T-helper 17 cell (primary cell): ENCODE measurements around the gene MAN2B1. TPM values are rescaled to one million over a fixed set of nuclear protein-coding genes. Genes with fewer than 3 reads are reported as not detected.
"Not testable (repeated sequence)": the region's sequence is repeated elsewhere in the genome, so short reads cannot be mapped to it uniquely, and the experiment has no call there.

Experiments used
- ATAC-seq: fragments of 150-1000 bp; cut with Tn5 transposase; 2 replicates; pipeline ENCODE4 v1.10.0; 2021; ENCODE audit warnings: mild to moderate bottlenecking, moderate library complexity
- DNase-seq, 3 donors: peaks; one replicate each; pipeline versions ENCODE4 v3.0.0 to v3.0.0-alpha.2; 2020 to 2021
- H3K9me3 ChIP-seq: one replicate; pipeline ENCODE4 v1.7.0; 2013; ENCODE audit warnings: low read length, mild to moderate bottlenecking; ENCODE audit not compliant: control insufficient read depth, poor library complexity, severe bottlenecking
- H3K27ac Mint-ChIP-seq: one replicate; pipeline ENCODE4 v1.8.0; 2022; ENCODE audit warnings: mild to moderate bottlenecking, moderate library complexity, mixed read lengths
- H3K27me3 Mint-ChIP-seq: one replicate; pipeline ENCODE4 v1.8.0; 2022; ENCODE audit warnings: mixed read lengths
- H3K36me3 Mint-ChIP-seq: one replicate; pipeline ENCODE4 v1.8.0; 2022; ENCODE audit warnings: low read depth, mixed read lengths
- H3K4me1 Mint-ChIP-seq: one replicate; pipeline ENCODE4 v1.8.0; 2022; ENCODE audit warnings: mild to moderate bottlenecking, mixed read lengths
- H3K4me3 Mint-ChIP-seq: one replicate; pipeline ENCODE4 v1.8.0; 2022; ENCODE audit warnings: mild to moderate bottlenecking, moderate library complexity, mixed read lengths
- total RNA-seq, 4 donors: library from RNA in 2 of 4; stranded (reverse) in 2 of 4; gene quantifications; one replicate each; pipeline ENCODE4 v1.2.3 and lab custom pipeline; 2022 to 2026

The MAN2B1 gene
- total RNA-seq, 2 donors from 2014 or later, result 157 to 181 TPM

- no peaks in the 10 kb centered on the region for H3K9me3 ChIP-seq
- peak overlapping the region; percentile 99 for H3K27ac Mint-ChIP-seq
- DNase-seq, result peak in 2 of 3 donors; percentile 31 to 39
- H3K27me3 Mint-ChIP-seq, result no peaks in the 10 kb centered on the region
- H3K4me3 Mint-ChIP-seq, result peak overlapping the region; percentile 99
- H3K36me3 Mint-ChIP-seq, result peaks cover 5% of the 10 kb centered on the region
- H3K4me1 Mint-ChIP-seq, result peaks cover 37% of the 10 kb centered on the region
- peak; percentile 36 for ATAC-seq
Measured at GRCh38 chr19:12665281-12665573, 1.3 kb downstream of the MAN2B1 start.

GRCh38 chr19:12664406-12665280, 1.9 kb downstream of the MAN2B1 start:
- H3K27ac Mint-ChIP-seq, result peak overlapping the region; percentile 99
- H3K36me3 Mint-ChIP-seq, result peaks cover 8% of the 10 kb centered on the region
- no peaks in the 10 kb centered on the region for H3K27me3 Mint-ChIP-seq
- DNase-seq (no peak), ATAC-seq (no peak)
- no peaks in the 10 kb centered on the region for H3K9me3 ChIP-seq
- H3K4me1 Mint-ChIP-seq, result peaks cover 39% of the 10 kb centered on the region
- peak overlapping the region; percentile 99 for H3K4me3 Mint-ChIP-seq

- H3K4me1 Mint-ChIP-seq, result peaks cover 16% of the 10 kb centered on the region
- H3K9me3 ChIP-seq, result no peaks in the 10 kb centered on the region
- DNase-seq, result no peak
- ATAC-seq, result no peak
- H3K4me3 Mint-ChIP-seq, result no peak overlapping the region
- H3K27ac Mint-ChIP-seq, result no peak overlapping the region
- H3K27me3 Mint-ChIP-seq, result no peaks in the 10 kb centered on the region
- H3K36me3 Mint-ChIP-seq, result peaks cover 7% of the 10 kb centered on the region
Measured at GRCh38 chr19:12660980-12661379, 5.6 kb downstream of the MAN2B1 start.

GRCh38 chr19:12657966-12658365, 8.6 kb downstream of the MAN2B1 start:
- H3K36me3 Mint-ChIP-seq, result peaks cover 16% of the 10 kb centered on the region
- ATAC-seq, result no peak
- DNase-seq, result no peak
- H3K9me3 ChIP-seq, result no peaks in the 10 kb centered on the region
- H3K4me1 Mint-ChIP-seq, result peaks cover 5% of the 10 kb centered on the region
- no peak overlapping the region for H3K4me3 Mint-ChIP-seq
- H3K27me3 Mint-ChIP-seq, result no peaks in the 10 kb centered on the region
- H3K27ac Mint-ChIP-seq, result no peak overlapping the region

- no peak for DNase-seq
- H3K27ac Mint-ChIP-seq, result no peak overlapping the region
- H3K4me3 Mint-ChIP-seq, result no peak overlapping the region
- peaks cover 16% of the 10 kb centered on the region for H3K36me3 Mint-ChIP-seq
- no peaks in the 10 kb centered on the region for H3K27me3 Mint-ChIP-seq
- H3K4me1 Mint-ChIP-seq, result peaks cover 5% of the 10 kb centered on the region
- H3K9me3 ChIP-seq, result no peaks in the 10 kb centered on the region
- peak; percentile 30 for ATAC-seq
Measured at GRCh38 chr19:12656899-12657571, 9.5 kb downstream of the MAN2B1 start.

GRCh38 chr19:12655546-12655945, 11.0 kb downstream of the MAN2B1 start:
- Mint-ChIP-seq H3K36me3 (peaks cover 16% of the 10 kb centered on the region), H3K27me3 (no peaks in the 10 kb centered on the region), H3K4me3 (no peak overlapping the region), H3K27ac (peak overlapping the region; percentile 41), H3K4me1 (peaks cover 5% of the 10 kb centered on the region)
- ATAC-seq (no peak), DNase-seq (no peak)
- no peaks in the 10 kb centered on the region for H3K9me3 ChIP-seq

GRCh38 chr19:12652219-12652618, 14.3 kb downstream of the MAN2B1 start:
- Mint-ChIP-seq H3K36me3 (peaks cover 9% of the 10 kb centered on the region), H3K4me3 (no peak overlapping the region), H3K4me1 (peaks cover 3% of the 10 kb centered on the region), H3K27ac (no peak overlapping the region), H3K27me3 (no peaks in the 10 kb centered on the region)
- no peaks in the 10 kb centered on the region for H3K9me3 ChIP-seq
- ATAC-seq, result no peak
- DNase-seq, result no peak

- DNase-seq (no peak), ATAC-seq (no peak)
- H3K4me3 Mint-ChIP-seq, result no peak overlapping the region
- H3K36me3 Mint-ChIP-seq, result no peaks in the 10 kb centered on the region
- H3K27me3 Mint-ChIP-seq, result no peaks in the 10 kb centered on the region
- no peaks in the 10 kb centered on the region for H3K4me1 Mint-ChIP-seq
- H3K9me3 ChIP-seq, result no peaks in the 10 kb centered on the region
- H3K27ac Mint-ChIP-seq, result no peak overlapping the region
Measured at GRCh38 chr19:12649941-12650340, 16.6 kb downstream of the MAN2B1 start.

GRCh38 chr19:12648088-12648487, 18.5 kb downstream of the MAN2B1 start:
- ATAC-seq (no peak), DNase-seq (no peak)
- Mint-ChIP-seq H3K27ac (no peak overlapping the region), H3K27me3 (no peaks in the 10 kb centered on the region), H3K36me3 (no peaks in the 10 kb centered on the region), H3K4me3 (no peak overlapping the region), H3K4me1 (no peaks in the 10 kb centered on the region)
- H3K9me3 ChIP-seq, result no peaks in the 10 kb centered on the region

- no peaks in the 10 kb centered on the region for H3K36me3 Mint-ChIP-seq
- peak overlapping the region; percentile 7 for H3K4me3 Mint-ChIP-seq
- H3K9me3 ChIP-seq, result no peaks in the 10 kb centered on the region
- no peaks in the 10 kb centered on the region for H3K4me1 Mint-ChIP-seq
- no peak overlapping the region for H3K27ac Mint-ChIP-seq
- ATAC-seq (peak; percentile 74), DNase-seq (peak in 1 of 3 donors; percentile 24)
- no peaks in the 10 kb centered on the region for H3K27me3 Mint-ChIP-seq
Measured at GRCh38 chr19:12647490-12648071, 19.0 kb downstream of the MAN2B1 start.

GRCh38 chr19:12647047-12647446, 19.5 kb downstream of the MAN2B1 start:
- H3K36me3 Mint-ChIP-seq, result no peaks in the 10 kb centered on the region
- no peaks in the 10 kb centered on the region for H3K27me3 Mint-ChIP-seq
- H3K27ac Mint-ChIP-seq, result no peak overlapping the region

GRCh38 chr19:12646551-12646950, 20.0 kb downstream of the MAN2B1 start:
- Mint-ChIP-seq H3K4me3 (peak overlapping the region; percentile 39), H3K4me1 (no peaks in the 10 kb centered on the region), H3K27me3 (no peaks in the 10 kb centered on the region), H3K36me3 (no peaks in the 10 kb centered on the region), H3K27ac (peak overlapping the region; percentile 51)
- no peaks in the 10 kb centered on the region for H3K9me3 ChIP-seq
- no peak for DNase-seq
- ATAC-seq, result no peak

More at GRCh38 chr19:12647047-12647446, 19.5 kb downstream of the MAN2B1 start:
- no peaks in the 10 kb centered on the region for H3K9me3 ChIP-seq
- Mint-ChIP-seq H3K4me3 (peak overlapping the region; percentile 39), H3K4me1 (no peaks in the 10 kb centered on the region)
- ATAC-seq (no peak), DNase-seq (no peak)

GRCh38 chr19:12643716-12644115, 22.8 kb downstream of the MAN2B1 start:
- not testable (repeated sequence) for H3K36me3 Mint-ChIP-seq, H3K27ac Mint-ChIP-seq, DNase-seq, ATAC-seq, H3K4me3 Mint-ChIP-seq, H3K9me3 ChIP-seq, H3K4me1 Mint-ChIP-seq, H3K27me3 Mint-ChIP-seq
